ENCODE measurements around the gene DNM2.
A peak's percentile ranks its signal among the peaks of the same experiment; 100 is the strongest.
"Not testable (repeated sequence)": the region's sequence is repeated elsewhere in the genome, so short reads cannot be mapped to it uniquely, and the experiment has no call there.

DNM2 gene

GRCh38 chr19:10717356-10718204, at the start of gene DNM2:
Gene DNM2 (plus strand): TSS chr19:10718079. CDS start chr19:10718243, 164 bp downstream.
- H3K4me3 ChIP-seq (ENCODE audit: low read depth, low read length), result peak within 1 kb of the TSS; percentile 98
- TF ChIP-seq, protein P1, sequence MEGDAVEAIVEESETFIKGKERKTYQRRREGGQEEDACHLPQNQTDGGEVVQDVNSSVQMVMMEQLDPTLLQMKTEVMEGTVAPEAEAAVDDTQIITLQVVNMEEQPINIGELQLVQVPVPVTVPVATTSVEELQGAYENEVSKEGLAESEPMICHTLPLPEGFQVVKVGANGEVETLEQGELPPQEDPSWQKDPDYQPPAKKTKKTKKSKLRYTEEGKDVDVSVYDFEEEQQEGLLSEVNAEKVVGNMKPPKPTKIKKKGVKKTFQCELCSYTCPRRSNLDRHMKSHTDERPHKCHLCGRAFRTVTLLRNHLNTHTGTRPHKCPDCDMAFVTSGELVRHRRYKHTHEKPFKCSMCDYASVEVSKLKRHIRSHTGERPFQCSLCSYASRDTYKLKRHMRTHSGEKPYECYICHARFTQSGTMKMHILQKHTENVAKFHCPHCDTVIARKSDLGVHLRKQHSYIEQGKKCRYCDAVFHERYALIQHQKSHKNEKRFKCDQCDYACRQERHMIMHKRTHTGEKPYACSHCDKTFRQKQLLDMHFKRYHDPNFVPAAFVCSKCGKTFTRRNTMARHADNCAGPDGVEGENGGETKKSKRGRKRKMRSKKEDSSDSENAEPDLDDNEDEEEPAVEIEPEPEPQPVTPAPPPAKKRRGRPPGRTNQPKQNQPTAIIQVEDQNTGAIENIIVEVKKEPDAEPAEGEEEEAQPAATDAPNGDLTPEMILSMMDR (IDR thresholded peaks at IDR 0.05; ENCODE audit: borderline replicate concordance, insufficient read depth, low read depth, low read length), result peak; percentile 76

GRCh38 chr19:10669246-10669645, 48.6 kb upstream of the DNM2 start:
- TF ChIP-seq, protein P1 (IDR thresholded peaks at IDR 0.05; ENCODE audit: borderline replicate concordance, insufficient read depth, low read depth, low read length), result no peak

GRCh38 chr19:10670182-10670581, 47.7 kb upstream of the DNM2 start:
- no peak overlapping the region for H3K4me3 ChIP-seq (ENCODE audit: low read depth, low read length)
- TF ChIP-seq, protein P1 (IDR thresholded peaks at IDR 0.05; ENCODE audit: borderline replicate concordance, insufficient read depth, low read depth, low read length), result no peak

More at GRCh38 chr19:10669246-10669645, 48.6 kb upstream of the DNM2 start:
- no peak overlapping the region for H3K4me3 ChIP-seq (ENCODE audit: low read depth, low read length)

DNA sequence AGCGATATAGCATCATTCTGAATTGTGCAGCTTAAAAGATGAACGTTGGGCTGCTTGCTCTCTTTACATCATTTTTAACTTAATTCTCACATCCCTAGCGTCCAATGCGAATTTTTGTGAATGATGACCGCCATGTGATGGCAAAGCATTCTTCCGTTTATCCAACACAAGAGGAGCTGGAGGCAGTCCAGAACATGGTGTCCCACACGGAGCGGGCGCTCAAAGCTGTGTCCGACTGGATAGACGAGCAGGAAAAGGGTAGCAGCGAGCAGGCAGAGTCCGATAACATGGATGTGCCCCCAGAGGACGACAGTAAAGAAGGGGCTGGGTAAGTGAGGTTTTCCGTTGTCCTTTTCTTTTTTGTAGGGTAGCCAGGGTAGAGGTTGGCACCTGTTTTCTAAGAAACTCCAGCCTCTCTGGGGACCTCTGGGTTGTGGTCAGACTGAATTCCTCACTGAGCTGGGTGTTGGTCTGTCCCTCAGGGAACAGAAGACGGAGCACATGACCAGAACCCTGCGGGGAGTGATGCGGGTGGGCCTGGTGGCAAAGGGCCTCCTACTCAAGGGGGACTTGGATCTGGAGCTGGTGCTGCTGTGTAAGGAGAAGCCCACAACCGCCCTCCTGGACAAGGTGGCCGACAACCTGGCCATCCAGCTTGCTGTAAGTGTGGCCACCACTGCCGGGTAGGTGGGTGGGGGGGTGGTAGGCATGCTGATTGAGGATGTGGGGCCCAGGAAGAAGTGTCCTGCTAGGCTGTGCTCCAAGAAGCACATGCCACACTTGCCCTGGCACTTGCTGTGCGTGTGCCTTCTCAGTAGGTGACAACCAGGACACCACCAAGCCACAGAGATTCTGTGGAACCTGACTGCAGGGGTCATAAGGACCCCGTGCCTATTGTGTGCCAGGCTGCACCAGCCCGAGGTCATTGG, 46.7 kb upstream of the DNM2 start:
- TF ChIP-seq, protein P1 (IDR thresholded peaks at IDR 0.05; ENCODE audit: borderline replicate concordance, insufficient read depth, low read depth, low read length), result no peak

DNA sequence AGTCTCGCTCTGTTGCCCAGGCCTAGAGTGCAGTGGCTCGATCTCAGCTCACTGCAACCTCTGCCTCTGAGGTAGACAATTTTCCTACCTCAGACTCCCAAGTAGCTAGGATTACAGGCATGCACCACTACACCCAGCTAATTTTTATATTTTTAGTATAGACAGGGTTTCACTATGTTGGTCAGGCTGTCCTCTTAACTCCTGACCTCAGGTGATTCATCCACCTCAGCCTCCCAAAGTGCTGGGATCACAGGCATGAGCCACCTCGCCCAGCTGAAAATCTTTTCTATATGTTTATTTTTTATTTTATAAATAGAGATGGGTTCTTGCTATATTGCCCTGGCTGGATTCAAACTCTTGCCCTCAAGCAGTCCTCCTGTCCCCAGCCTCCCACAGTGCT, 46.0 kb upstream of the DNM2 start:
- H3K4me3 ChIP-seq (ENCODE audit: low read depth, low read length), result not testable (repeated sequence)

More for the DNA sequence above, 46.7 kb upstream of the DNM2 start:
- H3K4me3 ChIP-seq (ENCODE audit: low read depth, low read length), result no peak overlapping the region

- not testable (repeated sequence) for H3K4me3 ChIP-seq (ENCODE audit: low read depth, low read length)
Measured at GRCh38 chr19:10675214-10675613, 42.7 kb upstream of the DNM2 start.

DNA sequence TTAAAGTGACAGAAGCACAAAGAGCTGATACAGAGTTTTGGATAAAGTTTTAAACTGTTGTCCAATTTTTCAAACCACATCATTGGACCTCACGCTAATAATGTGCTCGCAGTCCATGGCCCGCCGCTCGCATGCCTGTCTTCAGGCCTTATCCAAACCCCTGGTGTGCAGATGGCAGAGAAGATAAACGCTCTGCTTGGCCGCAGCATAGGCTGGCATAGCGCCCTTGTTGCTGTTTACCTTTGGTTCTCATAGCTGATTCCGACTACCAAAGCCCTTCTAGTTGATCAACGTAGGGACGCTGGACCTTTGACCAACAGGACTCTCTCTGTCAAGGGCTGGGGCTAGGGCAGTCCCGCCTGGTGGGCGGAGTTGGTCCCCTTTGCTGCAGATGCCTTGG, 40.1 kb upstream of the DNM2 start:
- H3K4me3 ChIP-seq (ENCODE audit: low read depth, low read length), result no peak overlapping the region

More for the DNA sequence above, 40.1 kb upstream of the DNM2 start:
- TF ChIP-seq, protein P1 (IDR thresholded peaks at IDR 0.05; ENCODE audit: borderline replicate concordance, insufficient read depth, low read depth, low read length), result no peak

All from GM12875 (cell line).